Tibial nerve (tissue), 3 donors: ENCODE results near the gene WDR87.

Experiments
- CTCF ChIP-seq, 5 experiments: fragments of 200-600 bp in 3 of 5; fragments of 450-650 bp in 2 of 5; sonication (generic) in 3 of 5; IDR thresholded peaks; one replicate each; pipeline ENCODE4 v1.5.1; 2016 to 2019; ENCODE audit warnings: antibody characterized with exemption in 5 of 5, mild to moderate bottlenecking in 3 of 5, moderate library complexity in 2 of 5
- POLR2A ChIP-seq, 2 donors: fragments of 450-650 bp; IDR thresholded peaks; one replicate each; pipeline ENCODE4 v1.6.1; 2017; ENCODE audit warnings: antibody characterized with exemption in 2 of 2, mild to moderate bottlenecking in 2 of 2, moderate library complexity in 2 of 2

- TF ChIP-seq CTCF (IDR thresholded peaks at IDR 0.05) = no peak
- no peak for TF ChIP-seq POLR2A (IDR thresholded peaks at IDR 0.05)
Measured at GRCh38 chr19:37920591-37921450, 14.4 kb upstream of the WDR87 start.
